ENCODE results near the gene ATP7A.
"Not testable (repeated sequence)": the region's sequence is repeated elsewhere in the genome, so short reads cannot be mapped to it uniquely, and the experiment has no call there.

DNA sequence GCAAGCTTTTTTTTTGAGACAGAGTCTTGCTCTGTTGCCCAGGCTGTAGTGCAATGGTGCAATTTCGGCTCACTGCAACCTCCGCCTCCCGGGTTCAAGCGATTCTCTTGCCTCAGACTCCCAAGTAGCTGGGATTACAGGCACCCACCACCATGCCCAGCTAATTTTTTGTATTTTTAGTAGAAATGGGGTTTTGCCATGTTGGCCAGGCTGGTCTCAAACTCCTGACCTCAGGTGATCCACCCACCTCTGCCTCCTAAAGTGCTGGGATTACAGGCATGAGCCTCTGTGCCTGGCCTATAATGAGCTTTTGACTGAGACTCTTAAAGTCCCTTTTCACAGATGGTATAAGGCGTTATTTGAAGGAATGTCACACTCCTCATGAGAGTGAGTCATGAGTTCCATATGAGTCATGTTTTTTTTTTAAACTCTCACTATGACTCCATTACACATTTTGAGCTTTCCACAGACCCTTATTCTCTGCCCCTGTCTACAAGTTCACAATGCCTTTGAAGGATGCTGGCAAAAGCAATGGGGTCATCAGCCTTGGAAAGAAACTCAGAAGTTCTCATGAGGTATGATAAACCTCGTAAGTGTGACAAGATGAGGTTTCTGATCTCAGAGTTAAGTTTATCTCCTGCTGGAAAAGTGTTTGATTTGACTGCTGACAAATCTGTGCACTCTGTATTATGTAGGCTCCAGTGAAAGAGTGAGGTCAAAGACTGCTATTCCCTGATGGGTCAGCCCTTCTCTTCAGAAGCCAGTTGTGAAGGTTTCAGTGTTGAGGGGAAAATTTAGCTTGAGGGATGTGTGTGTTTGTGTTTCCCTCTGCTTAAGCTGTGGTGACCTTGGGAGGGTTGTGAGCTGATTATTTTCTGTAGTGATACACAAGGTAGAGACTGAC, 154.5 kb downstream of the ATP7A start:
- TF ChIP-seq, protein P1, sequence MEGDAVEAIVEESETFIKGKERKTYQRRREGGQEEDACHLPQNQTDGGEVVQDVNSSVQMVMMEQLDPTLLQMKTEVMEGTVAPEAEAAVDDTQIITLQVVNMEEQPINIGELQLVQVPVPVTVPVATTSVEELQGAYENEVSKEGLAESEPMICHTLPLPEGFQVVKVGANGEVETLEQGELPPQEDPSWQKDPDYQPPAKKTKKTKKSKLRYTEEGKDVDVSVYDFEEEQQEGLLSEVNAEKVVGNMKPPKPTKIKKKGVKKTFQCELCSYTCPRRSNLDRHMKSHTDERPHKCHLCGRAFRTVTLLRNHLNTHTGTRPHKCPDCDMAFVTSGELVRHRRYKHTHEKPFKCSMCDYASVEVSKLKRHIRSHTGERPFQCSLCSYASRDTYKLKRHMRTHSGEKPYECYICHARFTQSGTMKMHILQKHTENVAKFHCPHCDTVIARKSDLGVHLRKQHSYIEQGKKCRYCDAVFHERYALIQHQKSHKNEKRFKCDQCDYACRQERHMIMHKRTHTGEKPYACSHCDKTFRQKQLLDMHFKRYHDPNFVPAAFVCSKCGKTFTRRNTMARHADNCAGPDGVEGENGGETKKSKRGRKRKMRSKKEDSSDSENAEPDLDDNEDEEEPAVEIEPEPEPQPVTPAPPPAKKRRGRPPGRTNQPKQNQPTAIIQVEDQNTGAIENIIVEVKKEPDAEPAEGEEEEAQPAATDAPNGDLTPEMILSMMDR (IDR thresholded peaks at IDR 0.05; ENCODE audit: poor library complexity): not testable (repeated sequence)
- TF ChIP-seq EZH2 (IDR thresholded peaks at IDR 0.05; ENCODE audit: borderline replicate concordance): not testable (repeated sequence)

Measured in hepatocyte (in vitro differentiated cells).